GM10266 (cell line): Measurements from ENCODE around the gene TNRC6B.

Experiments used
- DNase-seq: peaks from one replicate; pipeline ENCODE4 v3.0.0; 2012; ENCODE audit errors: extremely low spot score
- TF ChIP-seq, protein P1 (sequence below): IDR thresholded peaks from 2 replicates; pipeline ENCODE4 v1.5.1; 2012; ENCODE audit warnings: mild to moderate bottlenecking, low read depth; ENCODE audit not compliant: control insufficient read depth, insufficient read depth; ENCODE audit errors: missing control alignments

Gene TNRC6B

DNA sequence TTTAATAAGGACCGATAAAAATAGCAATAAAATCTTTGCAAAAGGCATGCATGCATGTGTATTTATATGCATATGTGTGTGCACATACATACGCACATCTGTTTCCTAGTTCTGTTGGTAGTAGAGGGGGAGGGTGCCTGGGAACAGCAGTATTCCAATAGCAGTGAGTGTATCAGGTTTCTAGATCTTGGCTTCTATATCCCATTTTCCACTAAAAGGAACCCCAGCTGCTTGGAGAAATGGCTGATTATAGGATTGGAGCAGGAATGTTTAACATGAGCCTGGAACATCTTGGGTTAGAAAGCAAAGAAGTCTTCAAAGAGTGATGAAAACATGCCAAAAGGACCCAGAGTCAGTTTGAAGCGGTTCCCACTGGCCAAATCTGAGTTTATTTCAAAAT lies 21.0 kb downstream of the TNRC6B start:
- DNase-seq: no peak
- TF ChIP-seq, protein P1, sequence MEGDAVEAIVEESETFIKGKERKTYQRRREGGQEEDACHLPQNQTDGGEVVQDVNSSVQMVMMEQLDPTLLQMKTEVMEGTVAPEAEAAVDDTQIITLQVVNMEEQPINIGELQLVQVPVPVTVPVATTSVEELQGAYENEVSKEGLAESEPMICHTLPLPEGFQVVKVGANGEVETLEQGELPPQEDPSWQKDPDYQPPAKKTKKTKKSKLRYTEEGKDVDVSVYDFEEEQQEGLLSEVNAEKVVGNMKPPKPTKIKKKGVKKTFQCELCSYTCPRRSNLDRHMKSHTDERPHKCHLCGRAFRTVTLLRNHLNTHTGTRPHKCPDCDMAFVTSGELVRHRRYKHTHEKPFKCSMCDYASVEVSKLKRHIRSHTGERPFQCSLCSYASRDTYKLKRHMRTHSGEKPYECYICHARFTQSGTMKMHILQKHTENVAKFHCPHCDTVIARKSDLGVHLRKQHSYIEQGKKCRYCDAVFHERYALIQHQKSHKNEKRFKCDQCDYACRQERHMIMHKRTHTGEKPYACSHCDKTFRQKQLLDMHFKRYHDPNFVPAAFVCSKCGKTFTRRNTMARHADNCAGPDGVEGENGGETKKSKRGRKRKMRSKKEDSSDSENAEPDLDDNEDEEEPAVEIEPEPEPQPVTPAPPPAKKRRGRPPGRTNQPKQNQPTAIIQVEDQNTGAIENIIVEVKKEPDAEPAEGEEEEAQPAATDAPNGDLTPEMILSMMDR: no peak

DNA sequence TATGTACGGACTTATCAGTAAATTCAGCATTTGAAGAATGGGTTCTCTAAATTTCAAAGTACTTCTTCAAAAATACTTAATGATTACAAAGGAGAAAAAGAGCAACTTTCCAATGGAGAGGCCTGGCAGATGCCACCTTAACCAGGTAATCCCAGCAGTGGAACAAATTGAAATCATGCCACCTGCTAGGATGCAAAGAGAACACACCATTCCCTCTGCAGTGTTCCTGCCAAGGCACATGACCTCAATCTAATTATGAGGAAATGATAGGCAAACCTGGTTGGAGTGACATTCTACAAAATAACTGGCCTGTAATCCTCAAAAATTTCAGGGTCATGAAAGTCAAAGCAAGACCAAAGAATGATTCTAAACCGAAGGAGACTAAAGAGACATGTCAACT lies 21.5 kb downstream of the TNRC6B start:
- TF ChIP-seq, protein P1: no peak

DNA sequence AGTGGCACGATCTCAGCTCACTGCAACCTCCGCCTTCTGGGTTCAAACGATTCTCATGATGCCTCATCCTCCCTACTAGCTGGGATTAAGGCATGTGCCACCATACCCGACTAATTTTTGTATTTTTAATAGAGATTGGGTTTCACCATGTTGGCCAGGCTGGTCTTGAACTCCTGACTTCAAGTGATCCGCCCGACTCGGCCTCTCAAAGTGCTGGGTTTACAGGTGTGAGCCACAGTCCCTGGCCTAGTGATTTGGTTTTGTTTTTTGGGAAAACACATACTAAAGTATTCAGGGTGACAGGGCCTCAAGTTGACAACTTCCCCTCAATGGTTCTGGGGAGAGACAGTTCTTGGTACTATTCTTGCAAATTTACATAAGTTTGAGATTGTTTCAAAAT lies 22.1 kb downstream of the TNRC6B start:
- TF ChIP-seq, protein P1: no peak
- DNase-seq: no peak

More for the DNA sequence above, 21.5 kb downstream of the TNRC6B start:
- DNase-seq: no peak

DNA sequence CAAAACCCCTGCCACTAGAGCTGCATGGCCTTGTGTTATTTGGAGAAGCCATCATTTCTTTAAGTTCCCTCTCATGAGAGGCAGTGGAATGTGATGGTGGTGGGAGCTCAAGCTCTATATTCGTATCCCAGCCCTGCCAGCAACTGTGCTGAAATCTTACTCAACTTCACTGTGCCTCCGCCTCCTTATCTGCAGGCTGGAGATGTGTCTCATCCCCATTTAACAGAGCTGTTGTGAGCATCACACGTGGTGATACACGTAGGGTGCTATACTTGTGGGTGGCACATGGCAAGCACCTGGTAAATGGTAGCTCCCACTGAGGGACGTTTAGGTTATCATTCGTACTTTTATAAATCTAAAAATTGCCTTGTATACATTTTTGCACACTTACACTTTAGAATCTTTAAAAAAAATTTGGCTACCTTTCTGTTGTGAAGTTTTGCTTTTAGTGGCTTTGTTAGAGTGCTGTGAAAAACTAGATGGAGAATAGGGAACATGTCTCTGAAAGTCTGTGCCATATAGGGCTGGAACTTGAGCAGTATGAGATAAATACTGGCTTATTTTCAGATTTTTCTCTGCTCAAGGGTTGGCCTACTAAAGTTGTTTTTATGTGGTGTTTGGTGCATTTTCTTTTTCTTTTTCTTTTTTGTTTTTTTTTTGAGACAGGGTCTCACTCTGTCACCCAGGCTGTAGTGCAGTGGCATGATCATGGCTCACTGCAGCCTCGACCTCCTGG lies 23.2 kb downstream of the TNRC6B start:
- TF ChIP-seq, protein P1: no peak
- DNase-seq: no peak

DNA sequence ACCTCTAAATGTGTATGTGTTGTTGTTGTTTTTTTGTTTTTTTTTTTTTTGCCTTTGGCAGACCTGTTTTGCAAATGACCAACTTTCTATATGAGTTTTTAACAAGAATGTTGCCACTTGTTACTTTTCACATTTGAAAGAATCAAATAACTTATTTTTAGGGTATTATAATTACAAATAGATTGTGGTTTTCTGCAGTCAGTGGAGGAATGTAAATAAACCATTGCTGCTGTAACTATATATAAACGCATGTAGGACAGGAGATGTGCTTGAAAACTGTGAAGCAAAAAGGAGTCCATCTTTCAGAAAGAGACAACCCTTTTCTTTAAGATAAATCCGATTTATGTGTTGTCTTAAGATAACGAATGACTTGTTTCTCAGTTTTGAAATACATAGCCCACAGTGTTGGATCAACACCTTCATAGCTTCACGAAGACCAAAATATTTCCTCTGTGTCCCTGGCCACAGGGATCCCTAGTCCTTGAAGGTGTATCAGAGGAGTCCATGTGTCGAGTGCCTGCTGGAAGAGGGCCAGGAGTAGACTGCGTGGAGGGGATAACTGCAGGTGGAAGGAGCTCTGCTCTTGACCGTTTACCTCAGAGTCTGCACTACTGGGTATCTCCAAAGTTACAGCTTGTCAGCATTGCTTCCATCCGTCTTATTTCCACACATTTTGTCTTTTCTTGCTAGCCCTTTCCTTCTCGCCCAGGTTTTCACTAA lies 24.7 kb downstream of the TNRC6B start:
- no peak for DNase-seq
- TF ChIP-seq, protein P1: no peak

DNA sequence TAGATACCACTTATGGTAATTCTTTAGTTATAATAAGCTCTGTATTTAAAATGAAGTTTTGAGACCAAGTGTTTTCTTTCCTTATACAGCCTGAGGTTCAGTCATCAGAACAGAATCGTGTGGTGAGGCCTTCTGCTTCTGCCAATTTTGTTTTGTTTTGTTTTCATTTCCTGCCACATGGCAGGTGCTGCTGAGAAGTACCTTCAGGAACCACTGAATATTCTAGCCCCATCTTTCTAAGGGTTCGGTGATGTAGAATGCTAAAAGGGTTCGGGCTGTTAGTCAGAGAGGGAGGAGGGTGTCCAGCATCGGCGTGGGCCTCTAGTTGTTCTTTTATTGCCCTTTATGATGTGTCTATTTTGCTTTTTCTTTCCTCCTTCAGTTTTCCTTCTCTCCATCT lies 25.8 kb downstream of the TNRC6B start:
- peak; percentile 40 for DNase-seq
- TF ChIP-seq, protein P1: no peak
